Measurements from ENCODE around the gene APBB2. TPM values are rescaled to one million over a fixed set of nuclear protein-coding genes. Genes with fewer than 3 reads are reported as not detected.

Gene APBB2
- total RNA-seq, 1 donor from 2014 or later: 1.7 TPM

GRCh38 chr4:40990899-40991265, 223.5 kb downstream of the APBB2 start:
- DNase-seq: no peak
- Mint-ChIP-seq H3K9me3 (no peaks in the 10 kb centered on the region), H3K27me3 (peaks cover 6% of the 10 kb centered on the region), H3K4me1 (no peaks in the 10 kb centered on the region), H3K27ac (no peak overlapping the region), H3K4me3 (no peak overlapping the region), H3K36me3 (ENCODE audit: low read depth) (no peaks in the 10 kb centered on the region)
- intact Hi-C loops (cut with micrococcal nuclease): no loop called here

DNA sequence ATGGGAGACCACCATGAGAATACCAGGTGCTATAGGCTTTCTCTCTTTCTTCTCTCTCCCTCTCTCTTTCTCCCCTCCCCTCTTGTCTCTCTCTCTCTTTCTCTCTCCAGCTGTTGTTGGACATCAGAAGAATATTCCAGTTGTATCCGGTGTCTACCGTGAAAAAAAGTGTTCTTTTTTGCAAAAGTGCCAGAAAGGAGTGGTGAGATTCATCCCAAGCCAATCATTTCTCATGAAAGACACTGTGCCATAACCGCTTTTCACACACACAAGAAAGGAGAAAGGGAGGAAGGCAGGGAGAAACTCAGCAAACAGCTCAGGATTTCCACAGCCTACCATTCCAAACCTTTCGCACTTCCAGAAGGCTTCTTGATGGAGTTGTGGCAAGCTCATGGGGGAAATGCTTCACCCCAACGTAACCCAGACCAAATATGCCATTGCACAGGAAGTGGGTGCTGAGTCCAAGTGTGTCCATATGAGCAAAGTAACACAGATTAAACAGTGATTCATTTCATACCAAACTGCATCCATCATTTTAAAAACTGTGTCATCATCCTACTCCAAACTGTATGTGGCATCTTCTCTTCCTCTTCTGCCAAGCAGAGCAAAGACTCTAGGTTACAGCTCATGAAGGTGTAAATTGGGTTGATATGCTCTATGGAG, 224.0 kb downstream of the APBB2 start:
- Mint-ChIP-seq H3K27ac (no peak overlapping the region), H3K9me3 (no peaks in the 10 kb centered on the region), H3K4me1 (no peaks in the 10 kb centered on the region), H3K36me3 (ENCODE audit: low read depth) (no peaks in the 10 kb centered on the region), H3K4me3 (no peak overlapping the region), H3K27me3 (peaks cover 6% of the 10 kb centered on the region)
- DNase-seq: no peak
- intact Hi-C loops (cut with micrococcal nuclease): no loop called here

DNA sequence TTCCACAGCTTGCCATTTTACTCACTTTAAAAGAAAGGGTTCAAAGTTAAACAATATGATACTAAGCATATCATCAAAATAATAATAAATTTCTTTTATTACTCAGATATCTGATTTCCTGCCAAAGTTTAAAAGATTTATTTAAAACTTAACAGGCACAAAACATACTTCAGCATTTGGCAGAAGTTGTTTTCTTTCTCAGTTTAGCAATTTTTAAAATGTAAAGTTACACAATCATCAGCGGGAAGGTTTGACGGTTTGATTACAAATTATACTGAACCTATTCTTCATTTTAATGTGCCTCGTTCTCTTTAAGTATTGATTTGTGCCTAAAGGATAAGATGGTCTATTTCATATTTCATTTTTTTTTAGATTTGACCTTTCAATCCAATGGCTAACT, 227.2 kb downstream of the APBB2 start:
- no peak for DNase-seq
- intact Hi-C loops (cut with micrococcal nuclease): no loop called here
- H3K4me3 Mint-ChIP-seq: no peak overlapping the region
- no peaks in the 10 kb centered on the region for H3K9me3 Mint-ChIP-seq
- peaks cover 6% of the 10 kb centered on the region for H3K27me3 Mint-ChIP-seq
- H3K27ac Mint-ChIP-seq: no peak overlapping the region
- H3K4me1 Mint-ChIP-seq: no peaks in the 10 kb centered on the region
- H3K36me3 Mint-ChIP-seq (ENCODE audit: low read depth): no peaks in the 10 kb centered on the region

GRCh38 chr4:40986375-40986774, 228.0 kb downstream of the APBB2 start:
- DNase-seq: no peak
- Mint-ChIP-seq H3K4me3 (no peak overlapping the region), H3K27me3 (peaks cover 6% of the 10 kb centered on the region), H3K4me1 (no peaks in the 10 kb centered on the region), H3K27ac (no peak overlapping the region), H3K36me3 (ENCODE audit: low read depth) (no peaks in the 10 kb centered on the region), H3K9me3 (no peaks in the 10 kb centered on the region)
- intact Hi-C loops (cut with micrococcal nuclease): no loop called here

DNA sequence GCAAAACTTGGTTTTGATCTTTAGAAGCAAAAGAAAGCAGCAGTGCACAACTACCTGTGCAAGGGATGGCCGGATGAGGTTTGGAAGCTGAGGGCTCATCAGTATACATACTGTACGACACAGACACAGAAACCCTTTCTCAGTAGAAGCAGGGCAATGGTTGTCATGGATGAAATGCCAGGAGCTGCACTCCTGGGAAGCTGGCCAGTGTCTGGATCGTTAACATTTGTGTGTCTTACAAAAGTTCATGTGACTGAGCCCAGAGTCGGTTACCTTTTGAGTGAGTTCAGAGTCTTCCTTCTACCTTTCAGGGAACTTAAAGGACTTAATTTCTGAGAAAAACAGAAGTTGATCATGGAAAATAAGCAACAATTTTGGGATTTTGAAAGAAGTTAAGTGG, 230.3 kb downstream of the APBB2 start:
- no peaks in the 10 kb centered on the region for H3K4me1 Mint-ChIP-seq
- intact Hi-C loops (cut with micrococcal nuclease): no loop called here
- H3K9me3 Mint-ChIP-seq: no peaks in the 10 kb centered on the region
- peaks cover 3% of the 10 kb centered on the region for H3K27me3 Mint-ChIP-seq
- H3K27ac Mint-ChIP-seq: no peak overlapping the region
- no peak overlapping the region for H3K4me3 Mint-ChIP-seq
- no peak for DNase-seq
- H3K36me3 Mint-ChIP-seq (ENCODE audit: low read depth): no peaks in the 10 kb centered on the region

- Mint-ChIP-seq H3K36me3 (ENCODE audit: low read depth) (no peaks in the 10 kb centered on the region), H3K4me3 (no peak overlapping the region)
Measured at GRCh38 chr4:40980318-40980883, 233.9 kb downstream of the APBB2 start.

DNA sequence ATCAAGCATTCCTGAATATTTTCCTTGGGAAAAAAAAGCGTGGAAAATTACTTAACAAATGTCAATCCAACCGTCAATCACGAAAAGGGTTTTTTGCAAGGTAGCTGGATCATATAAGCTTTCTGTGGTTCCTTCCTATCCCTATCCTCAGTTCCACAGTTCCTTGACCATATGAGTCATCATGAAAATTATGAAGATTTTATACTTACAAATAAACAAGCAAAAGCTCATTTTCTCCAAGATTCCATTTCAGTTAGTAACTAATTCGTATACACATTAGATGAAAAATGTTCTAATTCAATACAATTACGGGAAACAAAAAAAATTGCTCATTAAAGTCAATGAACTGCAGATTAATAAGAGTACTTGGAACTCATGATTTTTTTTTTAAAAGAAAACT, 235.8 kb downstream of the APBB2 start:
- no peaks in the 10 kb centered on the region for H3K4me1 Mint-ChIP-seq
- intact Hi-C loops (cut with micrococcal nuclease): no loop called here
- no peaks in the 10 kb centered on the region for H3K36me3 Mint-ChIP-seq (ENCODE audit: low read depth)

More at GRCh38 chr4:40980318-40980883, 233.9 kb downstream of the APBB2 start:
- no peaks in the 10 kb centered on the region for H3K9me3 Mint-ChIP-seq
- DNase-seq: no peak
- H3K27ac Mint-ChIP-seq: no peak overlapping the region
- no peaks in the 10 kb centered on the region for H3K4me1 Mint-ChIP-seq
- intact Hi-C loops (cut with micrococcal nuclease): no loop called here
- H3K27me3 Mint-ChIP-seq: no peaks in the 10 kb centered on the region

DNA sequence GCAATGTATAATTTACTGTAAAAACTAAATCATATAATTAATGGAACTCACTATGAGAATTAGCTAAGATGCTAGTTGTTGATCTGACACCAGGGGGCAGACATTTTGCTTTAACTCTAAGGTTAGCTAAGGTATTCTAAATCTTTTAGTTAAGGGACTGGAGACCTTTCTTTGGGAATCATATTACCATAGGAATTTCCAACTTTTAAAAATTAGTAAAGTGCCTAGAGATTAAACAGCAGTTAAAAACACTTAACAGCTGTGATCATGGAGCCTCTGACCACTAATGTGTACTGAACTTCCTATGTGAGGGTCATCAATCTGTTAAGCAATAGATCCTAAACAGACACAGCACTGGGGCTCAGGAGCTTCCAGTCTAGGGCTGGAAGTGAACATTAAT, 238.0 kb downstream of the APBB2 start:
- no peaks in the 10 kb centered on the region for H3K4me1 Mint-ChIP-seq
- peak; percentile 67 for DNase-seq
- no peaks in the 10 kb centered on the region for H3K9me3 Mint-ChIP-seq
- no peaks in the 10 kb centered on the region for H3K36me3 Mint-ChIP-seq (ENCODE audit: low read depth)
- H3K4me3 Mint-ChIP-seq: no peak overlapping the region
- no peak overlapping the region for H3K27ac Mint-ChIP-seq
- intact Hi-C loops (cut with micrococcal nuclease): loop anchor here (2.0 kb wide), 1 partner anchor 238 kb away; the partner anchor contains the start of gene APBB2
- H3K27me3 Mint-ChIP-seq: peaks cover 2% of the 10 kb centered on the region

More for the DNA sequence above, 235.8 kb downstream of the APBB2 start:
- Mint-ChIP-seq H3K27me3 (no peaks in the 10 kb centered on the region), H3K27ac (no peak overlapping the region), H3K9me3 (no peaks in the 10 kb centered on the region), H3K4me3 (no peak overlapping the region)
- DNase-seq: no peak

DNA sequence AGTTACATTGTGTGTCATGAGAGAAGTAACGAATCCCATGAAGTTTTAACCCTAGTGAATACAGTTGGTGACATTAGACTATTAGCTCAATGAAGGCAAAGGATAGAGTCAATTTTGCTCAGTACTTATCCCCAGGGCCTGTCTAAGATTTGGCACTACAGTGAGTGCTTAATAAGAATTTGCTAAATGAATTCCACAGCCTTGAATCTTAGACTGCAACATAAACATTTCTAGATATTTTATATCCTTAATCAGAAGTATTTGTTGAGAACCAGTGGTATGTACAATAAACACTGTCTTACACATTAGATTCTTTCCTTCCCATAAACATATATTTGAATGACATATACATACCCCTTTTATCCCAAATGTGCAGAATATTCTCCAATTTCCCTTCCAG, 241.6 kb downstream of the APBB2 start:
- no peaks in the 10 kb centered on the region for H3K9me3 Mint-ChIP-seq
- no peak for DNase-seq
- no peaks in the 10 kb centered on the region for H3K4me1 Mint-ChIP-seq
- H3K36me3 Mint-ChIP-seq (ENCODE audit: low read depth): no peaks in the 10 kb centered on the region
- no peak overlapping the region for H3K4me3 Mint-ChIP-seq
- no peak overlapping the region for H3K27ac Mint-ChIP-seq
- peaks cover 7% of the 10 kb centered on the region for H3K27me3 Mint-ChIP-seq
- intact Hi-C loops (cut with micrococcal nuclease): no loop called here

- H3K4me3 Mint-ChIP-seq: no peak overlapping the region
- intact Hi-C loops (cut with micrococcal nuclease): no loop called here
- H3K4me1 Mint-ChIP-seq: no peaks in the 10 kb centered on the region
Measured at GRCh38 chr4:40971338-40971737, 243.0 kb downstream of the APBB2 start.

GRCh38 chr4:40969501-40969900, 244.8 kb downstream of the APBB2 start:
- intact Hi-C loops (cut with micrococcal nuclease): no loop called here
- H3K4me3 Mint-ChIP-seq: no peak overlapping the region
- no peak for DNase-seq
- H3K4me1 Mint-ChIP-seq: no peaks in the 10 kb centered on the region
- H3K27me3 Mint-ChIP-seq: peaks cover 7% of the 10 kb centered on the region
- no peaks in the 10 kb centered on the region for H3K9me3 Mint-ChIP-seq
- no peaks in the 10 kb centered on the region for H3K36me3 Mint-ChIP-seq (ENCODE audit: low read depth)
- no peak overlapping the region for H3K27ac Mint-ChIP-seq

More at GRCh38 chr4:40971338-40971737, 243.0 kb downstream of the APBB2 start:
- no peaks in the 10 kb centered on the region for H3K9me3 Mint-ChIP-seq
- peaks cover 7% of the 10 kb centered on the region for H3K27me3 Mint-ChIP-seq
- no peak overlapping the region for H3K27ac Mint-ChIP-seq
- no peak for DNase-seq
- no peaks in the 10 kb centered on the region for H3K36me3 Mint-ChIP-seq (ENCODE audit: low read depth)

DNA sequence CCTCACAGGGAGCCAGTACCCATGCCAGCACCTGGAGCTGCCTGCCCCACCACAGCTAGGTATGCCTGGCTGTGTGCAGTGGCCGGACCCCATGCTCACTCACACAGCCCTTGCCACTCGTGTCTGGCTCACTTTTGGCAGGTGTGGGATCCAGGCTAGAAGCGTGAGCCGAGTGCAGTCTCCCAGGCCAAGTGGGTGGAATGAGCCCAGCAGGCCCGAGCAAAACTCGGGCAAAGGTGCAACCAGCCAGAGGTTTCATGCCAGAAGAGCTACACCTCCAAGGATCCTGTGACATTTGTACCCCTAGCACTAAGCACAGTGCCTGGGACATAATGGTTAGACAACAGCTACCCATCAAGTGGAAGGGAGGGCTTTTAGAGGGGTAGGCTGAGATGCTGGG, 246.8 kb downstream of the APBB2 start:
- no peaks in the 10 kb centered on the region for H3K9me3 Mint-ChIP-seq
- no peaks in the 10 kb centered on the region for H3K36me3 Mint-ChIP-seq (ENCODE audit: low read depth)
- no peak overlapping the region for H3K27ac Mint-ChIP-seq
- intact Hi-C loops (cut with micrococcal nuclease): no loop called here
- no peak overlapping the region for H3K4me3 Mint-ChIP-seq
- DNase-seq: no peak
- H3K27me3 Mint-ChIP-seq: peaks cover 5% of the 10 kb centered on the region
- H3K4me1 Mint-ChIP-seq: no peaks in the 10 kb centered on the region

DNA sequence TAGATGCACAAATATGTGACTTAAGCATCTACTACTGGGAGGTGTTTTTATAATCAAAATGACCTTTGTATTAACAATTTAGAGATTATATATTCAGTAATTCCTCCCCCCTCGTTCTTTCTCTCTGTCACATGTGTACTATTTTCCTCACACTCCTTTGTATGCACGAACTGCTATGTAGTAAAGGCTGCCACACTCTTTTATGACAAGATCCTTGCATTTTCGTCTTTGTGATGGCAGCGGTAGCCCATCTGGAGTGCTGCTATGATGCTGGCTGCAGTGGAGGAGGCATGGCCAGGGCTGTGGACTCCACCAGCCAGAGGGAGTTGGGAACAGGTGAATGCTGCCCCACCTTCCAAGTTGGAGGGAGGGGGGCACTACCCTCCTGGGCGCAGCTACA, 248.3 kb downstream of the APBB2 start:
- intact Hi-C loops (cut with micrococcal nuclease): no loop called here
- H3K36me3 Mint-ChIP-seq (ENCODE audit: low read depth): no peaks in the 10 kb centered on the region
- no peak overlapping the region for H3K27ac Mint-ChIP-seq
- no peaks in the 10 kb centered on the region for H3K9me3 Mint-ChIP-seq
- H3K27me3 Mint-ChIP-seq: peaks cover 5% of the 10 kb centered on the region
- H3K4me1 Mint-ChIP-seq: no peaks in the 10 kb centered on the region
- DNase-seq: no peak
- no peak overlapping the region for H3K4me3 Mint-ChIP-seq

DNA sequence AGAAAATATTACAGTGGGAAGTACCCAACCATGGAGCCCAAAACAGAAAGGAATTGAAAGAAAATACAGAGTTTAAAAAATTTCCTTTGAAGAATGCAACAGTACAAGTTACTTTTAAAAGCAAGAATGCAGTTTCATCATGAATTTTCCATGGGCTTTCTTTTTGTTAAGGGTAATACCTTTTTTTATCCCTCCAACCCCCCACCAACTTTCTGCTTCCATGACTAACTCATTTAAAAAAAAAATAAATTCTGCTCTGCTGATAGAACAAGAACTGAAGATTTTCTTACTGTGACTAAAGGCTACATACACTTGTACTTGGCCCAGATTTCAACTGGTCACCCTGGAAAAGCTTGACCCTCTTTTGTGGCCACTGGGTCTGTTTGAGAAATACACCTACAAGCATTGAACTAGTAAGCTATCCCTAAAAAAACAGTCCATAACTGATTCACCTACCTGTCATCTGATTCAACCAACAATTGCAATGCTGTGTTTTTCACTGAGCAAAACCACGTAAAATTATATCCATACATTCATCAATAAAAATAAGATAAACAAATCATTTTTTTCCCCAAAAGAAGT, 250.4 kb downstream of the APBB2 start:
- no peak for DNase-seq
- intact Hi-C loops (cut with micrococcal nuclease): no loop called here
- H3K9me3 Mint-ChIP-seq: no peaks in the 10 kb centered on the region
- H3K27me3 Mint-ChIP-seq: peaks cover 3% of the 10 kb centered on the region
- no peak overlapping the region for H3K27ac Mint-ChIP-seq
- H3K4me1 Mint-ChIP-seq: no peaks in the 10 kb centered on the region
- H3K36me3 Mint-ChIP-seq (ENCODE audit: low read depth): no peaks in the 10 kb centered on the region
- no peak overlapping the region for H3K4me3 Mint-ChIP-seq
